Mesothelial cell of epicardium (in vitro differentiated cells): ENCODE results near the gene ADGRA1. TPM values are rescaled to one million over a fixed set of nuclear protein-coding genes. Genes with fewer than 3 reads are reported as not detected.

Experiments
- DNase-seq, 2 experiments: peaks; one replicate each; pipeline ENCODE4 v3.0.0; 2021; ENCODE audit warnings: low spot score in 2 of 2; ENCODE audit not compliant: unreplicated experiment in 2 of 2
- H3K27ac Mint-ChIP-seq: 2 replicates; pipeline ENCODE4 v1.8.0; 2021; ENCODE audit warnings: mixed read lengths
- H3K27me3 Mint-ChIP-seq: 2 replicates; pipeline ENCODE4 v1.8.0; 2021; ENCODE audit warnings: low read depth, mixed read lengths
- H3K36me3 Mint-ChIP-seq: 2 replicates; pipeline ENCODE4 v1.8.0; 2021; ENCODE audit warnings: mixed read lengths
- H3K4me1 Mint-ChIP-seq: 2 replicates; pipeline ENCODE4 v1.8.0; 2021; ENCODE audit warnings: mixed read lengths
- H3K4me3 Mint-ChIP-seq: 2 replicates; pipeline ENCODE4 v1.8.0; 2021; ENCODE audit warnings: mild to moderate bottlenecking, moderate library complexity, mixed read lengths
- H3K9me3 Mint-ChIP-seq: 2 replicates; pipeline ENCODE4 v1.8.0; 2021; ENCODE audit warnings: mixed read lengths
- total RNA-seq: library from RNA; stranded (reverse); gene quantifications from 3 replicates; pipeline ENCODE4 v1.2.1, GENCODE V29; 2021
- TF ChIP-seq, protein P1 (sequence below): fragments of 200-600 bp; sonication (generic); IDR thresholded peaks from one replicate; pipeline ENCODE4 v1.5.0; 2021; ENCODE audit warnings: antibody characterized with exemption; ENCODE audit not compliant: unreplicated experiment

Gene ADGRA1
- total RNA-seq, 1 donor from 2014 or later, result not detected

DNA sequence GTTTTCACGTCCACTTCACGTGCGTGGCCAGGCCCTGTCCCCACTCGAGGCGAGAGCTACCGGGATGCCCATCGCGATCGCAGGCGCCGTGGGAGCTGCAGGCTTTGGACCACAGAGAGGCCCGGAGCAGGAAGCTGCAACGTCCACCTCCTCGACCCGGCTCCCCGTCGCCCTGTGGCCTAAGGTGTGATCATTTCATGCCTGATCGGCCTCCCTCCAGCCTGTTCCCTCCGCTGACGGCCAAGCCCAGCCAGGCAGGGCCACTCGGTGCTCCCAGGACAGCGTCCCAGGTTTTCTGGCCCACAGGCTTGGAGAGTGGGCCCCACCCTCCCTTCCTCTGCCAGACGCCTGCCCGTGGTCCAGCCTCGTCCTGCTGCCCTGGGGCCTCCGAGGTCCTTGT, 91.9 kb downstream of the ADGRA1 start:
- Mint-ChIP-seq H3K27me3 (no peaks in the 10 kb centered on the region), H3K9me3 (peaks cover 12% of the 10 kb centered on the region), H3K36me3 (peaks cover 4% of the 10 kb centered on the region), H3K27ac (no peak overlapping the region), H3K4me1 (no peaks in the 10 kb centered on the region), H3K4me3 (no peak overlapping the region)
- TF ChIP-seq, protein P1, sequence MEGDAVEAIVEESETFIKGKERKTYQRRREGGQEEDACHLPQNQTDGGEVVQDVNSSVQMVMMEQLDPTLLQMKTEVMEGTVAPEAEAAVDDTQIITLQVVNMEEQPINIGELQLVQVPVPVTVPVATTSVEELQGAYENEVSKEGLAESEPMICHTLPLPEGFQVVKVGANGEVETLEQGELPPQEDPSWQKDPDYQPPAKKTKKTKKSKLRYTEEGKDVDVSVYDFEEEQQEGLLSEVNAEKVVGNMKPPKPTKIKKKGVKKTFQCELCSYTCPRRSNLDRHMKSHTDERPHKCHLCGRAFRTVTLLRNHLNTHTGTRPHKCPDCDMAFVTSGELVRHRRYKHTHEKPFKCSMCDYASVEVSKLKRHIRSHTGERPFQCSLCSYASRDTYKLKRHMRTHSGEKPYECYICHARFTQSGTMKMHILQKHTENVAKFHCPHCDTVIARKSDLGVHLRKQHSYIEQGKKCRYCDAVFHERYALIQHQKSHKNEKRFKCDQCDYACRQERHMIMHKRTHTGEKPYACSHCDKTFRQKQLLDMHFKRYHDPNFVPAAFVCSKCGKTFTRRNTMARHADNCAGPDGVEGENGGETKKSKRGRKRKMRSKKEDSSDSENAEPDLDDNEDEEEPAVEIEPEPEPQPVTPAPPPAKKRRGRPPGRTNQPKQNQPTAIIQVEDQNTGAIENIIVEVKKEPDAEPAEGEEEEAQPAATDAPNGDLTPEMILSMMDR, result no peak
- no peak for DNase-seq

GRCh38 chr10:133180192-133180964, 92.7 kb downstream of the ADGRA1 start:
- H3K9me3 Mint-ChIP-seq, result peaks cover 10% of the 10 kb centered on the region
- no peaks in the 10 kb centered on the region for H3K4me1 Mint-ChIP-seq
- no peak overlapping the region for H3K27ac Mint-ChIP-seq
- H3K27me3 Mint-ChIP-seq, result no peaks in the 10 kb centered on the region
- peaks cover 4% of the 10 kb centered on the region for H3K36me3 Mint-ChIP-seq
- no peak for DNase-seq
- TF ChIP-seq, protein P1, result no peak
- H3K4me3 Mint-ChIP-seq, result no peak overlapping the region

DNA sequence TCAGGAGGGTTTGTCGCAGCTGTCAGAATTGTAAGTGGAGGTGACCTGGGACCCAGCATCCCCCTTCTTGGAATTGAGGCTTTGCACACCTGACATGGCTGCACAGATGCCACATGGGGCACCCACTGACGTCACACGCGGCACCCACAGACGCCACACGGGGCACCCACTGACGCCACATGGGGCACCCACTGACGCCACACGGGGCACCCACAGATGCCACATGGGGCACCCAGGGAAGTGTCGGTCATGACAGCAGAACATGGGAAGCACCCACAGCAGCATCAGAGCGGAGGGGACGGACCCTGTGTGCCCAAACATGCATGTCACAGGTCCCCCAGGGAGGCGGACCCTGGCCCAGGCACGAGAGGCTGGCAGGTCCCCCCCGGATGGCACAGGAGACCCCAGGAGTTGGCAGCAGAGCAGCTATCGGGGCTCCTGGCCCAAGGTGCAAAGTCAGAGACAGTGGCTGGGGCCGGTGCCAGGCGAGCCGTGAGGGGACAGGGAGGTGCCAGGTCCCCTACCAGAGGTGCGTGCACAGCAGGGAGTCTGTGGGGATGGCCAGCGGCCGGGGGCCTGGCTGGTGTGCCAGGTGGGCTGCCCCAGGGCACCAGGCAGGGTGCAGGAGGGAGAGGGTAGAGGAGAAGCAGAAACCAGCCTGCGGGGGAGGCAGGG, 93.4 kb downstream of the ADGRA1 start:
- Mint-ChIP-seq H3K9me3 (peaks cover 10% of the 10 kb centered on the region), H3K4me3 (no peak overlapping the region), H3K36me3 (peaks cover 4% of the 10 kb centered on the region), H3K27ac (no peak overlapping the region), H3K4me1 (no peaks in the 10 kb centered on the region), H3K27me3 (no peaks in the 10 kb centered on the region)
- TF ChIP-seq, protein P1, result no peak
- DNase-seq, result no peak

Other genes starting within 250 kb of the ADGRA1 start
- gene CFAP46, start 145.4 kb upstream of the ADGRA1 start, total RNA-seq, result 3.1 to 4.1 TPM (median 3.2 TPM) in 3 replicates
- gene KNDC1, start 72.3 kb downstream of the ADGRA1 start, total RNA-seq, result 20.3 to 23.7 TPM (median 21.0 TPM) in 3 replicates
- gene UTF1, start 142.3 kb downstream of the ADGRA1 start, total RNA-seq, result not detected in 3 replicates
- gene VENTX, start 149.9 kb downstream of the ADGRA1 start, total RNA-seq, result 0.07 to 0.09 TPM in 2 of 3 replicates, not detected in the other
- gene ADAM8, start 188.9 kb downstream of the ADGRA1 start, total RNA-seq, result 14.3 to 16.9 TPM (median 16.9 TPM) in 3 replicates
- 69.6 to 81.0 TPM (median 70.9 TPM) in 3 replicates for gene TUBGCP2, start 220.9 kb downstream of the ADGRA1 start, total RNA-seq
- 38.6 to 44.9 TPM (median 39.5 TPM) in 3 replicates for gene ZNF511, start 221.0 kb downstream of the ADGRA1 start, total RNA-seq
- gene CALY, start 249.0 kb downstream of the ADGRA1 start, total RNA-seq, result 2.1 to 3.7 TPM (median 2.1 TPM) in 3 replicates